GM23248 (cell line): Measurements from ENCODE around the gene CHST8. TPM values are rescaled to one million over a fixed set of nuclear protein-coding genes. Genes with fewer than 3 reads are reported as not detected.

Experiments used
- DNase-seq: peaks from one replicate; pipeline ENCODE4 v3.0.0-alpha.2; 2015
- H2AFZ ChIP-seq: fragments of 200-600 bp; sonication (generic); 2 replicates; pipeline ENCODE4 v1.6.1; 2016; ENCODE audit warnings: antibody characterized with exemption
- H3F3A ChIP-seq: fragments of 200-600 bp; sonication (generic); 2 replicates; pipeline ENCODE4 v1.6.1; 2016; ENCODE audit warnings: mild to moderate bottlenecking, antibody characterized with exemption, mixed run types; ENCODE audit not compliant: insufficient read depth
- H3K27ac ChIP-seq: fragments of 200-600 bp; sonication (generic); 2 replicates; pipeline ENCODE4 v1.5.1; 2016; ENCODE audit warnings: mild to moderate bottlenecking
- H3K27me3 ChIP-seq: fragments of 200-600 bp; sonication (generic); replicated peaks from 2 replicates; pipeline ENCODE4 v1.6.1; 2016; ENCODE audit warnings: mild to moderate bottlenecking; ENCODE audit not compliant: insufficient read depth
- H3K36me3 ChIP-seq: fragments of 200-600 bp; sonication (generic); 2 replicates; pipeline ENCODE4 v1.6.1; 2016; ENCODE audit warnings: low read depth, mild to moderate bottlenecking
- H3K4me1 ChIP-seq: fragments of 200-600 bp; sonication (generic); 2 replicates; pipeline ENCODE4 v1.6.1; 2016; ENCODE audit warnings: mild to moderate bottlenecking; ENCODE audit not compliant: insufficient read depth
- H3K4me2 ChIP-seq: fragments of 200-600 bp; sonication (generic); one replicate; pipeline ENCODE4 v1.6.1; 2016; ENCODE audit warnings: mild to moderate bottlenecking; ENCODE audit not compliant: unreplicated experiment
- H3K4me3 ChIP-seq: fragments of 200-600 bp; sonication (generic); 2 replicates; pipeline ENCODE4 v1.5.1; 2016; ENCODE audit warnings: mild to moderate bottlenecking
- H3K79me2 ChIP-seq: fragments of 200-600 bp; sonication (generic); 2 replicates; pipeline ENCODE4 v1.6.1; 2016; ENCODE audit warnings: mild to moderate bottlenecking; ENCODE audit not compliant: insufficient read depth
- H3K9ac ChIP-seq: fragments of 200-600 bp; sonication (generic); 2 replicates; pipeline ENCODE4 v1.6.1; 2016; ENCODE audit warnings: mild to moderate bottlenecking
- H3K9me2 ChIP-seq: fragments of 200-600 bp; sonication (generic); 2 replicates; pipeline ENCODE4 v1.6.1; 2016; ENCODE audit warnings: mixed run types, mild to moderate bottlenecking, moderate library complexity; ENCODE audit not compliant: insufficient read depth
- H3K9me3 ChIP-seq: fragments of 200-600 bp; sonication (generic); one replicate; pipeline ENCODE4 v1.6.1; 2017; ENCODE audit warnings: low read depth
- H4K20me1 ChIP-seq: fragments of 200-600 bp; sonication (generic); 2 replicates; pipeline ENCODE4 v1.6.0; 2016; ENCODE audit not compliant: insufficient read depth
- EZH2 ChIP-seq: fragments of 200-600 bp; sonication (generic); IDR thresholded peaks from 2 replicates; pipeline ENCODE4 v1.6.1; 2018; ENCODE audit warnings: antibody characterized with exemption, mild to moderate bottlenecking; ENCODE audit not compliant: insufficient read depth, poor library complexity, severe bottlenecking
- EZH2phosphoT487 ChIP-seq: fragments of 200-600 bp; sonication (generic); IDR thresholded peaks from 2 replicates; pipeline ENCODE4 v1.6.1; 2018; ENCODE audit warnings: antibody characterized with exemption, moderate library complexity, mild to moderate bottlenecking, low read depth; ENCODE audit not compliant: insufficient read depth
- WGBS, 2 experiments: methylation state at CpG; one replicate each; pipeline ENCODE4 v1.1.6; 2015 to 2017; ENCODE audit warnings: low lambda C conversion rate in 2 of 2, low coverage in 1 of 2; ENCODE audit errors: missing lambda C conversion rate in 2 of 2; 5-methylcytosine and 5-hydroxymethylcytosine counted together
- in situ Hi-C: fragments of 300-500 bp; cut with MboI; formaldehyde crosslinking; loops from 2 replicates; pipeline ENCODE4 v1.15.0; 2020
- polyA plus RNA-seq: library from polyadenylated mRNA; unstranded; fragments of >200 nt; fragmentation: Nextera tagmentation; extraction: Ambion mirVana; gene quantifications from 2 replicates; pipeline ENCODE4 v1.2.1, GENCODE V29; 2016
- total RNA-seq: library from RNA; depleted of rRNA; stranded (reverse); fragments of >200 nt; shearing (Covaris generic); gene quantifications from 2 replicates; pipeline ENCODE4 v1.2.3, GENCODE V29; 2014

CHST8 gene
- total and polyA plus RNA-seq, 2 experiments from 2014 or later: 0.30 to 1.1 TPM

DNA sequence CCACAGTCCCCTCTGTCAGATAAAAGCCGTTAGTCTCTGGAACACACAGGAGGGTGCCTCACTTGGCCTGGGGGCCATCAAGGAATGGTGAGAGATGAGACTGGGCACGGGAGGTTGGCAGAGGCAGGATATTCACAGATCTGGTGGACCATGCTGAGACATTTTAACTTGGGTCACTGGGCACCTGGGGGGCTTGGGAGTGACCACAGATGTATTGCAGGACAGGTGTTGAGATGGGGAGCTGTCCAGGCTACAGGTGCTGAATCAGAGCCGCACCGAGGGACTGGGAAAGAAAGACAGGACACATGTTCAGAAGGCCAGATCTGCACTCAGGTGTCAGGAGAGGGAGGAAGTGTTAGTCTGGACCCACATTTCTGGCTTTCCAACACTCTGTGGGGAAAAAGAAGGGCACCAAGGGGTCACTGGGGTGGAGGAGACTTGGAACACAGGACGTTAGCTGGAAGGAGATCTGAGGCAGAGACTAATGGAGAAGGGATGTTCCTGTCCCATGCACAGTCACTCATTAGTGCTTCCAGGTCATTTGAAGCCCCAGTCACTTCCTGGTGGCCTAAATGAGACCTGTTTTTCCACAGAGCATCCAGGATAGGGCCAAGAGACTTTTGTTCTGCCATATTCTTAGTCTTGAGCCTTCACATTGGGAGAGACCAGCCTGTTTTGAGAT lies 56.1 kb downstream of the CHST8 start:
- no peak for DNase-seq

DNA sequence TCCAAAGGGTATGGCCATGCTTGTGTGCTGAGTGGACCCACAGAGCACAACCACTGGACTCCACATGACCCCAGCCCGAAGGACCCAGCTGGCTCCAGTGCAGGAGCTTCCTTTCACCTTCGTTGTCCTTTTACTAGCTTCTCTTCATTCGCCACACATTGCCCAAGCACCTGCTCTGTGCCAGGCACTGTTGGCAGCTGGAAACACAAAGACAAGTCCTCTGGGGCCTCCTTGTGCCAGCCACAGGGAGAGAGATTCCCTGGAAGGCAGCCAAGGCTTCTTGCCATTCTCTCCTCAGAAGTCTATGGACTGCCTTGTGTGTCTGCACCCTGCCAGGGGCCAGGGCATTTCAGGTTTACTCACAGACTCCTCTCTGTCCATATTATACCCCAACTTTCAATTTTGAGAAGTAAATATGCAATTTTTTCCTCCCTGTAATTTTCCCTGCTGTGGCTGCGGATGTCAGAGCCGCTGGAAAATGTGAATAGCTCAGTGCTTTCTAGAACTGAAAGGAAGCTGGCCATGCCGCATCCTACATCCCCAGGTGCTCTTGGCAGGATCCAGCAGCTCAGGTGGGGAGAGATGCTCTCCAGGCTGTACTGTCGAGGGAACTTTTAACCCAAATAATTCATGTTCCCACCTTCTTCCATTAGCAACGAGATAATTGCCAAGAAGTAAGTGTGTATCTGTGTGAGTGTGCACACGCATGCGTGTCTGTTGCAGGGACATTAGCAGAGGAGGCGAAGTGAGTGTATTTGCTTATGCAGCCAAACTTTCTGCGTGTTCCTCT lies 57.2 kb downstream of the CHST8 start:
- Histone ChIP-seq H4K20me1 (no peaks in the 10 kb centered on the region), H3K9me3 (no peaks in the 10 kb centered on the region), H3K27me3 (no peaks in the 10 kb centered on the region), H3K4me2 (no peak overlapping the region), H2AFZ (no peak overlapping the region), H3K9me2 (no peaks in the 10 kb centered on the region), H3F3A (no peaks in the 10 kb centered on the region), H3K27ac (no peak overlapping the region), H3K4me1 (no peaks in the 10 kb centered on the region), H3K36me3 (no peaks in the 10 kb centered on the region), H3K9ac (no peak overlapping the region), H3K79me2 (no peaks in the 10 kb centered on the region), H3K4me3 (no peak overlapping the region)
- WGBS, 2 experiments: 16 to 22% methylated on average over 12 of the region's 12 CpGs
- TF ChIP-seq EZH2: no peak
- TF ChIP-seq EZH2phosphoT487: no peak
- in situ Hi-C loops: no loop called here
- no peak for DNase-seq

More for the DNA sequence above, 56.1 kb downstream of the CHST8 start:
- Histone ChIP-seq H3K4me1 (no peaks in the 10 kb centered on the region), H3K4me3 (no peak overlapping the region), H3K4me2 (no peak overlapping the region), H3K79me2 (no peaks in the 10 kb centered on the region), H3K27me3 (no peaks in the 10 kb centered on the region), H3K36me3 (no peaks in the 10 kb centered on the region), H3K9me2 (no peaks in the 10 kb centered on the region), H3K9ac (no peak overlapping the region), H4K20me1 (no peaks in the 10 kb centered on the region), H3F3A (no peaks in the 10 kb centered on the region), H3K27ac (no peak overlapping the region), H3K9me3 (no peaks in the 10 kb centered on the region), H2AFZ (no peak overlapping the region)
- TF ChIP-seq EZH2phosphoT487 (no peak), EZH2 (no peak)
- WGBS, 2 experiments: 29 to 42% methylated on average over 5 of the region's 5 CpGs
- in situ Hi-C loops: no loop called here

DNA sequence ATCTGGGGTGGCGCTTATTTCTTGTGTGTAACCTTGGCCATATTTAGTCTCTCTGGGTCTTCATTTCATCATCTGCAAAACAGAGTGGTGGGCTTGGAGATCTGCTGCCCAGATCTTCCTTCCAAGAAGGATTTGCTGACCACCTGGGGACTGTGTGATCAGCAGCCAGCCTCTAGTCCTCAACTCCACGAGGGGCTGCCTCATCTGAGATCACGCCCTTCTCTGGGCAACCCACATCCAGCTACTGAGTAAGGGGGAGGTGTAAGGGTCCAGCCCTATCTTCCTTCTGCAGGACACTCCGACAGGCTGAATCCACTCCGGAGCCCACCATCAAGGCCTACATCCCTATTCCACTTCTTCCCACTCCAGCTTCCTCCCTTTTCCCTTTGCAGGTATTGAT lies 57.9 kb downstream of the CHST8 start:
- DNase-seq: no peak
- Histone ChIP-seq H3K27me3 (no peaks in the 10 kb centered on the region), H3K4me3 (no peak overlapping the region), H2AFZ (no peak overlapping the region), H3K79me2 (no peaks in the 10 kb centered on the region), H3K27ac (no peak overlapping the region), H4K20me1 (no peaks in the 10 kb centered on the region), H3K9ac (no peak overlapping the region), H3K9me3 (no peaks in the 10 kb centered on the region), H3F3A (no peaks in the 10 kb centered on the region), H3K36me3 (no peaks in the 10 kb centered on the region), H3K4me1 (no peaks in the 10 kb centered on the region), H3K4me2 (no peak overlapping the region), H3K9me2 (no peaks in the 10 kb centered on the region)
- TF ChIP-seq EZH2 (no peak), EZH2phosphoT487 (no peak)
- WGBS, 2 experiments: 20 to 36% methylated on average over 4 to 5 of the region's 5 CpGs
- in situ Hi-C loops: no loop called here

DNA sequence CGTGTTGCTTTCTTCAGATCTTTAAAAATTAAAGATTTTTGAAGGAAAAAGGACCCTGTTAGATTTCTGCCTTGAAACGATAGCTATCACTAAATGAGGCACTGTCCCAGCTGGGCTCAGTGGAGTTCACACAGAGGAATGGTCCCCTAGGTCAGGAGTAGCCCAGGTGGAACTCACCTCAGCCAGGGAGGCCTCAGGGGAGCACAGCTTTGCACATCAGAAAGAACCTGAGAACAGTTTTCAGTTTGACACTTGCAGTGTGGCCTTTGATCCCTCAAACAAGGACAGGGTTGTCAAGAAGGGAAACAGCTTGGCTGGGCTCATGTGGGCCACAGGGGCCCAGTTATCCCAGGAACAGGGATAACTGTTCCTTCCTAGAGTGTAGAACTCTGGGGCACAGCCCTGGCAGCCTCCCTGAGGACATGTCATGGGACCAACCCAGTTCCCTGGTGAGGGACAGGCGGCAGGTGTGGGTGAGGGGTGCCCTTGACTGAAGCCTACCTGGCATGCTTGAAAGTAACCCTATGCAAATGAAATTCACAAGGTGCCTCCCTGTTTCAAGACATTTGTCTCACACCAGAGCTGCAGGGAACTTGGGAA lies 59.4 kb downstream of the CHST8 start:
- Histone ChIP-seq H3K27me3 (peaks cover 4% of the 10 kb centered on the region; the same call in 1 of the 2 replicates), H3K36me3 (no peaks in the 10 kb centered on the region), H3K4me2 (no peak overlapping the region), H3K79me2 (no peaks in the 10 kb centered on the region), H3K9ac (no peak overlapping the region), H3F3A (no peaks in the 10 kb centered on the region), H3K9me2 (no peaks in the 10 kb centered on the region), H2AFZ (no peak overlapping the region), H3K4me3 (no peak overlapping the region), H3K9me3 (no peaks in the 10 kb centered on the region), H3K4me1 (no peaks in the 10 kb centered on the region), H3K27ac (no peak overlapping the region), H4K20me1 (no peaks in the 10 kb centered on the region)
- in situ Hi-C loops: no loop called here
- no peak for DNase-seq
- TF ChIP-seq EZH2 (no peak), EZH2phosphoT487 (no peak)
- WGBS, 2 experiments: 3 to 4% methylated on average over 3 of the region's 3 CpGs
